GM21390 (cell line): ENCODE data around the gene ACTL9.
"Not testable (repeated sequence)": the region's sequence is repeated elsewhere in the genome, so short reads cannot be mapped to it uniquely, and the experiment has no call there.

ENCODE experiments used
- ATAC-seq: cut with Tn5 transposase; IDR thresholded peaks from one replicate; pipeline ENCODE4 v1.9.1; 2021; ENCODE audit not compliant: unreplicated experiment

ACTL9 gene

GRCh38 chr19:8698433-8699063 is at the start of gene ACTL9:
TSS of gene ACTL9 (minus strand) at chr19:8698795. CDS start at chr19:8698701, 94 bp downstream.
- no peak for ATAC-seq

- not testable (repeated sequence) for ATAC-seq
Measured at GRCh38 chr19:8739291-8740065, 40.9 kb upstream of the ACTL9 start.

- ATAC-seq: no peak
Measured at GRCh38 chr19:8738377-8738776, 39.8 kb upstream of the ACTL9 start.

GRCh38 chr19:8731428-8732169 is 33.0 kb upstream of the ACTL9 start:
- ATAC-seq: no peak

- ATAC-seq: no peak
Measured at GRCh38 chr19:8724276-8724675, 25.7 kb upstream of the ACTL9 start.

GRCh38 chr19:8722032-8722431 is 23.4 kb upstream of the ACTL9 start:
- ATAC-seq: no peak

GRCh38 chr19:8721334-8721733 is 22.7 kb upstream of the ACTL9 start, which contains the start of gene OR2Z1:
TSS of gene OR2Z1 (plus strand) at chr19:8721634. CDS start at chr19:8731029, 9,395 bp downstream.
- no peak for ATAC-seq

- ATAC-seq: not testable (repeated sequence)
Measured at GRCh38 chr19:8710337-8710736, 11.7 kb upstream of the ACTL9 start.

GRCh38 chr19:8705742-8706141 is 7.1 kb upstream of the ACTL9 start:
- no peak for ATAC-seq

- not testable (repeated sequence) for ATAC-seq
Measured at GRCh38 chr19:8705304-8705703, 6.7 kb upstream of the ACTL9 start.

- ATAC-seq: no peak
Measured at GRCh38 chr19:8703223-8703622, 4.6 kb upstream of the ACTL9 start.

- ATAC-seq: no peak
Measured at GRCh38 chr19:8702350-8702749, 3.8 kb upstream of the ACTL9 start.

GRCh38 chr19:8700956-8701355 is 2.4 kb upstream of the ACTL9 start:
- ATAC-seq: no peak

- ATAC-seq: no peak
Measured at GRCh38 chr19:8699908-8700307, 1.3 kb upstream of the ACTL9 start.

- no peak for ATAC-seq
Measured at GRCh38 chr19:8697671-8698432, 743 bp downstream of the ACTL9 start.

GRCh38 chr19:8696993-8697392 is 1.6 kb downstream of the ACTL9 start:
- ATAC-seq: no peak

GRCh38 chr19:8695911-8696310 is 2.7 kb downstream of the ACTL9 start:
- no peak for ATAC-seq

GRCh38 chr19:8695501-8695900 is 3.1 kb downstream of the ACTL9 start:
- ATAC-seq: no peak

GRCh38 chr19:8690753-8691539 is 7.6 kb downstream of the ACTL9 start:
- no peak for ATAC-seq

GRCh38 chr19:8688930-8689329 is 9.7 kb downstream of the ACTL9 start:
- no peak for ATAC-seq
